H1 (cell line): ENCODE data around the gene RERE. TPM values are rescaled to one million over a fixed set of nuclear protein-coding genes. Genes with fewer than 3 reads are reported as not detected.

Experiments used
- CTCF ChIA-PET: fragments of 300-600 bp; sonication (Branson Sonifier 250); formaldehyde crosslinking; loops from one replicate; lab custom pipeline; 2021; ENCODE audit not compliant: partially characterized antibody; lab: Charles Lee
- POLR2A ChIA-PET: fragments of 300-600 bp; sonication (Branson Sonifier 250); formaldehyde crosslinking; loops from one replicate; lab custom pipeline; 2021; ENCODE audit warnings: inconsistent platforms; ENCODE audit not compliant: partially characterized antibody; lab: Charles Lee
- DNase-seq, 2 experiments: peaks; one replicate each; pipeline versions ENCODE4 v3.0.0 to v3.0.0-alpha.2; 2010 to 2022; ENCODE audit warnings: low spot score in 2 of 2, low read depth in 1 of 2, mixed read lengths in 1 of 2
- FAIRE-seq: peaks from 2 replicates; lab custom pipeline; 2011; peaks lifted over from hg19 to GRCh38; lab: Jason Lieb, UNC
- H2AFZ ChIP-seq: 2 replicates; pipeline ENCODE4 v1.8.1; 2012; ENCODE audit warnings: low read length, inconsistent platforms
- H2AK5ac ChIP-seq: 2 replicates; pipeline ENCODE4 v1.6.1; 2013; ENCODE audit warnings: low read depth, low read length
- H2BK120ac ChIP-seq: replicated peaks from 2 replicates; pipeline ENCODE3; 2013; ENCODE audit warnings: low read depth, low read length, inconsistent platforms
- H2BK12ac ChIP-seq: 2 replicates; pipeline ENCODE4 v1.6.1; 2013; ENCODE audit warnings: low read depth, low read length
- H2BK15ac ChIP-seq: 2 replicates; pipeline ENCODE4 v1.6.1; 2013; ENCODE audit warnings: low read length
- H2BK20ac ChIP-seq: 2 replicates; pipeline ENCODE4 v1.6.1; 2013; ENCODE audit warnings: low read length
- H2BK5ac ChIP-seq: 2 replicates; pipeline ENCODE4 v1.6.1; 2013; ENCODE audit warnings: low read depth, low read length
- H3K14ac ChIP-seq: 2 replicates; pipeline ENCODE4 v1.6.1; 2013; ENCODE audit warnings: inconsistent platforms; ENCODE audit not compliant: insufficient read length
- H3K18ac ChIP-seq: 2 replicates; pipeline ENCODE4 v1.6.1; 2013; ENCODE audit warnings: low read length; ENCODE audit errors: extremely low read depth
- H3K23ac ChIP-seq: 2 replicates; pipeline ENCODE4 v1.6.1; 2013; ENCODE audit warnings: inconsistent platforms; ENCODE audit not compliant: insufficient read length
- H3K23me2 ChIP-seq: 2 replicates; pipeline ENCODE4 v1.6.1; 2013; ENCODE audit warnings: low read depth, low read length
- H3K27ac ChIP-seq: 2 replicates; pipeline ENCODE4 v1.6.1; 2011; ENCODE audit warnings: low read depth, low read length, inconsistent platforms
- H3K27me3 ChIP-seq, 4 experiments: replicated peaks in 1 of 4; 1 replicate in 1 of 4; 2 replicates in 3 of 4; pipeline versions ENCODE4 v1.6.1 to v1.8.1; 2011 to 2013; ENCODE audit warnings: low read length in 3 of 4, mild to moderate bottlenecking in 3 of 4, inconsistent platforms in 2 of 4, mixed read lengths in 2 of 4, moderate library complexity in 1 of 4; ENCODE audit not compliant: control insufficient read depth in 3 of 4, insufficient read depth in 3 of 4; ENCODE audit errors: extremely low read depth in 1 of 4
- H3K36me3 ChIP-seq, 4 experiments: 2 replicates each; pipeline versions ENCODE4 v1.6.1 to v1.8.1; 2011 to 2013; ENCODE audit warnings: mild to moderate bottlenecking in 4 of 4, low read length in 3 of 4, moderate library complexity in 2 of 4, control low read depth in 1 of 4, inconsistent platforms in 1 of 4; ENCODE audit not compliant: insufficient read depth in 4 of 4, control insufficient read depth in 2 of 4
- H3K4ac ChIP-seq: replicated peaks from 2 replicates; pipeline ENCODE3; 2013; ENCODE audit warnings: low read length, low read depth, mixed read lengths, inconsistent platforms; ENCODE audit not compliant: insufficient read length
- H3K4me1 ChIP-seq, 4 experiments: replicated peaks in 1 of 4; 1 replicate in 1 of 4; 2 replicates in 3 of 4; pipeline versions ENCODE4 v1.6.1 to v1.8.1; 2011 to 2013; ENCODE audit warnings: low read length in 3 of 4, inconsistent platforms in 2 of 4, mixed read lengths in 1 of 4; ENCODE audit not compliant: insufficient read depth in 4 of 4, control insufficient read depth in 3 of 4
- H3K4me2 ChIP-seq, 2 experiments: 2 replicates each; pipeline versions ENCODE4 v1.6.1 to v1.8.1; 2011 to 2013; ENCODE audit warnings: low read depth in 2 of 2, low read length in 2 of 2, control low read depth in 1 of 2, inconsistent platforms in 1 of 2, mild to moderate bottlenecking in 1 of 2; ENCODE audit not compliant: insufficient read depth in 1 of 2
- H3K4me3 ChIP-seq, 4 experiments: fragments of 200-600, 300-600 bp in 1 of 4; sonication (generic), shearing (Covaris generic), sonication (Bioruptor Twin) in 1 of 4; 2 replicates each; pipeline versions ENCODE4 v1.5.1 to v1.8.1; 2011 to 2016; ENCODE audit warnings: low read length in 4 of 4, low read depth in 3 of 4, control low read depth in 2 of 4, inconsistent platforms in 2 of 4, mild to moderate bottlenecking in 2 of 4, mixed read lengths in 1 of 4, moderate library complexity in 1 of 4; ENCODE audit not compliant: insufficient read depth in 2 of 4; ENCODE audit errors: extremely low read depth in 1 of 4
- H3K56ac ChIP-seq: replicated peaks from 2 replicates; pipeline ENCODE3; 2013; ENCODE audit warnings: low read depth, mild to moderate bottlenecking, mixed read lengths, low read length, inconsistent platforms; ENCODE audit not compliant: insufficient read length
- H3K79me1 ChIP-seq: 2 replicates; pipeline ENCODE4 v1.6.1; 2013; ENCODE audit warnings: low read depth, low read length, control low read depth
- H3K79me2 ChIP-seq, 2 experiments: 2 replicates each; pipeline versions ENCODE4 v1.6.1 to v1.8.1; 2012 to 2013; ENCODE audit warnings: low read length in 2 of 2, mild to moderate bottlenecking in 2 of 2, inconsistent platforms in 1 of 2; ENCODE audit not compliant: insufficient read depth in 2 of 2, control insufficient read depth in 1 of 2
- H3K9ac ChIP-seq, 4 experiments: replicated peaks in 1 of 4; 1 replicate in 1 of 4; 2 replicates in 3 of 4; pipeline versions ENCODE4 v1.6.1 to v1.8.1; 2011 to 2013; ENCODE audit warnings: low read depth in 3 of 4, low read length in 3 of 4, control low read depth in 2 of 4, mild to moderate bottlenecking in 2 of 4, moderate library complexity in 2 of 4, inconsistent platforms in 1 of 4; ENCODE audit errors: extremely low read depth in 1 of 4
- H3K9me3 ChIP-seq, 2 experiments: 2 replicates each; pipeline versions ENCODE4 v1.6.1 to v1.8.1; 2012 to 2013; ENCODE audit warnings: mild to moderate bottlenecking in 2 of 2, moderate library complexity in 2 of 2, control low read depth in 1 of 2, inconsistent platforms in 1 of 2, low read depth in 1 of 2, low read length in 1 of 2, mixed read lengths in 1 of 2; ENCODE audit not compliant: insufficient read depth in 2 of 2
- H4K20me1 ChIP-seq, 2 experiments: replicated peaks in 1 of 2; 2 replicates each; pipeline versions ENCODE3 to v1.8.1; 2011 to 2013; ENCODE audit warnings: inconsistent platforms in 2 of 2, low read length in 2 of 2, mild to moderate bottlenecking in 1 of 2; ENCODE audit not compliant: insufficient read depth in 2 of 2, control insufficient read depth in 1 of 2
- H4K5ac ChIP-seq: 2 replicates; pipeline ENCODE4 v1.6.1; 2013; ENCODE audit warnings: low read length, low read depth, mixed read lengths, inconsistent platforms; ENCODE audit not compliant: insufficient read length
- H4K8ac ChIP-seq: 2 replicates; pipeline ENCODE4 v1.8.0; 2013; ENCODE audit warnings: mild to moderate bottlenecking, moderate library complexity, low read length, inconsistent platforms; ENCODE audit not compliant: insufficient read depth; ENCODE audit errors: extremely low read depth
- H4K91ac ChIP-seq: replicated peaks from 2 replicates; pipeline ENCODE3; 2013; ENCODE audit warnings: low read length, mixed read lengths, inconsistent platforms; ENCODE audit not compliant: insufficient read length
- GABPA ChIP-seq: IDR thresholded peaks from 2 replicates; pipeline ENCODE4 v1.6.1; 2011; ENCODE audit warnings: mild to moderate bottlenecking, low read length, moderate library complexity, borderline replicate concordance; ENCODE audit not compliant: insufficient read depth
- GTF2F1 ChIP-seq: IDR thresholded peaks from 2 replicates; pipeline ENCODE4 v1.6.1; 2012; ENCODE audit warnings: low read depth, low read length, improper control_type of control experiment, borderline replicate concordance
- MAX ChIP-seq: IDR thresholded peaks from 2 replicates; pipeline ENCODE4 v1.6.1; 2012; ENCODE audit warnings: inconsistent platforms
- RNF2 ChIP-seq: fragments of 200-900, 300-1000 bp; sonication (generic); IDR thresholded peaks from 2 replicates; pipeline ENCODE4 v1.7.1; 2016; ENCODE audit warnings: borderline replicate concordance, low read depth, mild to moderate bottlenecking, antibody characterized with exemption, low read length; ENCODE audit not compliant: poor library complexity, severe bottlenecking; ENCODE audit errors: missing control alignments
- SIN3A ChIP-seq, 2 experiments: IDR thresholded peaks in 1 of 2; conservative IDR thresholded peaks in 1 of 2; 2 replicates each; pipeline ENCODE4 v1.6.1; 2011 to 2012; ENCODE audit warnings: low read length in 2 of 2, improper control_type of control experiment in 1 of 2, low read depth in 1 of 2, mild to moderate bottlenecking in 1 of 2
- SIRT6 ChIP-seq: IDR thresholded peaks from one replicate; pipeline ENCODE4 v1.7.1; 2012; ENCODE audit warnings: low read length, inconsistent platforms
- SP1 ChIP-seq: IDR thresholded peaks from 2 replicates; pipeline ENCODE4 v1.6.1; 2011; ENCODE audit warnings: low read depth, low read length
- SUZ12 ChIP-seq: fragments of 200-600 bp; sonication (generic); IDR thresholded peaks from 2 replicates; pipeline ENCODE4 v1.6.1; 2012; ENCODE audit warnings: mild to moderate bottlenecking, inconsistent platforms, low read length, moderate library complexity, mixed read lengths
- TAF1 ChIP-seq: IDR thresholded peaks from 2 replicates; pipeline ENCODE4 v1.6.1; 2011; ENCODE audit warnings: mild to moderate bottlenecking, low read depth, low read length
- TAF7 ChIP-seq: optimal IDR thresholded peaks from 2 replicates; pipeline ENCODE3; 2011; ENCODE audit warnings: low read depth, mild to moderate bottlenecking, inconsistent platforms, low read length, moderate library complexity, borderline replicate concordance
- USF2 ChIP-seq: IDR thresholded peaks from 2 replicates; pipeline ENCODE4 v1.6.1; 2011; ENCODE audit warnings: low read length, improper control_type of control experiment
- WGBS, 2 experiments: shearing (Covaris generic) in 1 of 2; methylation state at CpG; one replicate each; pipeline versions ENCODE4 v1.1.6 to v1.1.7; 2013 to 2015; ENCODE audit warnings: low lambda C conversion rate in 2 of 2, mixed read lengths in 2 of 2, inconsistent platforms in 1 of 2, low coverage in 1 of 2, missing lambda C conversion rate in 1 of 2; ENCODE audit not compliant: insufficient replicate concordance in 2 of 2, insufficient coverage in 1 of 2, insufficient read length in 1 of 2; ENCODE audit errors: extremely low coverage in 1 of 2, missing lambda C conversion rate in 1 of 2; 5-methylcytosine and 5-hydroxymethylcytosine counted together
- polyA plus RNA-seq, 7 experiments: library from polyadenylated mRNA; depleted of rRNA in 3 of 7; stranded (reverse) in 5 of 7; unstranded in 2 of 7; fragments of >200 nt in 5 of 7; fragments of 200-250 nt in 2 of 7; gene quantifications; 1 replicate in 5 of 7; 2 replicates in 1 of 7; 4 replicates in 1 of 7; pipeline versions ENCODE4 v1.2.1 to v1.2.3, GENCODE V29; 2011 to 2013; ENCODE audit warnings: missing spikeins in 2 of 7, mixed read lengths in 2 of 7
- total RNA-seq: library from RNA; stranded (reverse); fragmentation: NEBNext Ultra II Directional; extraction: Animal tissue kit (Norgen Biotek cat#: 25700); gene quantifications from 2 replicates; pipeline ENCODE4 v1.2.1, GENCODE V29; 2021

The RERE gene
- total and polyA plus RNA-seq, 2 of the 8 experiments (the other 6 are each of a cell fraction or from before 2014, with no cell fraction given) = 15.3 to 142 TPM

- 94% methylated on average over 3 of the region's 3 CpGs; no CpG with 5 or more reads in 1 of the 2 experiments for WGBS, 2 experiments
- DNase-seq = no peak
- FAIRE-seq = no peak
- Histone ChIP-seq H2BK15ac (no peak overlapping the region), H2AFZ (no peak overlapping the region), H3K36me3 (no peaks in the 10 kb centered on the region), H4K20me1 (peaks cover 2 to 5% of the 10 kb centered on the region in 2 experiments), H2BK120ac (no peak overlapping the region), H3K23ac (no peak overlapping the region), H3K4me3 (no peak overlapping the region), H3K14ac (no peak overlapping the region), H4K5ac (no peak overlapping the region), H3K56ac (no peak overlapping the region), H3K27ac (no peak overlapping the region), H3K4me2 (no peak overlapping the region), H2BK20ac (no peak overlapping the region), H3K79me2 (peaks cover 0 to 57% of the 10 kb centered on the region in 2 experiments; a peak in 2 of 4 replicates), H3K27me3 (no peaks in the 10 kb centered on the region), H2BK5ac (no peak overlapping the region), H3K9me3 (no peaks in the 10 kb centered on the region), H3K9ac (no peak overlapping the region), H3K79me1 (no peaks in the 10 kb centered on the region; the same call in 1 of the 2 replicates), H4K91ac (no peak overlapping the region), H3K18ac (no peak overlapping the region), H3K4me1 (peaks cover 4 to 19% (median 14%) of the 10 kb centered on the region in 4 experiments), H2AK5ac (no peak overlapping the region), H3K4ac (no peak overlapping the region), H4K8ac (no peak overlapping the region), H3K23me2 (no peaks in the 10 kb centered on the region), H2BK12ac (no peak overlapping the region)
- CTCF ChIA-PET = interaction anchor here (0.9 to 11.8 kb wide), 5 partner anchors 15 to 45 kb away, joined by 3 to 88 read pairs (median 3); no protein-coding TSS in a partner anchor
- POLR2A ChIA-PET = no interaction called here
- no peak for TF ChIP-seq SP1
- no peak for TF ChIP-seq SIRT6
- no peak for TF ChIP-seq TAF1
- TF ChIP-seq SUZ12 = no peak
- TF ChIP-seq RNF2 = no peak
- no peak for TF ChIP-seq SIN3A (conservative IDR thresholded peaks at IDR 0.05 in 1 of 2, IDR thresholded peaks at IDR 0.05 in 1 of 2; ENCODE audit: low read depth in 1 of 2, low read length in 2 of 2)
- no peak for TF ChIP-seq MAX
- no peak for TF ChIP-seq GABPA
- no peak for TF ChIP-seq TAF7
- no peak for TF ChIP-seq USF2
- TF ChIP-seq GTF2F1 = no peak
Measured at GRCh38 chr1:8435569-8436071, 381.8 kb downstream of the RERE start.
